H9 (cell line): Measurements from ENCODE around the gene KDM4D. TPM values are rescaled to one million over a fixed set of nuclear protein-coding genes. Genes with fewer than 3 reads are reported as not detected.

Experiments
- DNase-seq: peaks from one replicate; pipeline ENCODE4 v3.0.0-alpha.2; 2017
- H2AFZ ChIP-seq: one replicate; pipeline ENCODE4 v1.6.1; 2013; ENCODE audit warnings: mild to moderate bottlenecking, low read length, control low read depth, moderate library complexity
- H2AK5ac ChIP-seq: 2 replicates; pipeline ENCODE4 v1.6.1; 2013; ENCODE audit warnings: low read length, control low read depth, mixed read lengths; ENCODE audit not compliant: insufficient read length
- H2BK120ac ChIP-seq: one replicate; pipeline ENCODE4 v1.6.1; 2013; ENCODE audit warnings: low read depth, mild to moderate bottlenecking, low read length, control low read depth, inconsistent platforms; ENCODE audit not compliant: poor library complexity, severe bottlenecking
- H2BK12ac ChIP-seq: 2 replicates; pipeline ENCODE4 v1.6.1; 2013; ENCODE audit warnings: low read length, control low read depth, mixed read lengths, low read depth; ENCODE audit not compliant: insufficient read length
- H2BK15ac ChIP-seq: 2 replicates; pipeline ENCODE4 v1.6.1; 2013; ENCODE audit warnings: low read depth, low read length, control low read depth
- H2BK20ac ChIP-seq: one replicate; pipeline ENCODE4 v1.6.1; 2013; ENCODE audit warnings: low read depth, mild to moderate bottlenecking, low read length, control low read depth, inconsistent platforms; ENCODE audit not compliant: poor library complexity, severe bottlenecking
- H2BK5ac ChIP-seq: 2 replicates; pipeline ENCODE4 v1.6.1; 2013; ENCODE audit warnings: low read length, control low read depth, mixed read lengths; ENCODE audit not compliant: insufficient read length
- H3K14ac ChIP-seq: 2 replicates; pipeline ENCODE4 v1.6.1; 2013; ENCODE audit warnings: low read length, control low read depth; ENCODE audit not compliant: insufficient read depth
- H3K18ac ChIP-seq: 2 replicates; pipeline ENCODE4 v1.6.1; 2013; ENCODE audit warnings: low read depth, mild to moderate bottlenecking, mixed read lengths, low read length, control low read depth; ENCODE audit not compliant: insufficient read length
- H3K23ac ChIP-seq: 2 replicates; pipeline ENCODE4 v1.6.1; 2013; ENCODE audit warnings: low read length, control low read depth, mixed read lengths, low read depth; ENCODE audit not compliant: insufficient read length
- H3K23me2 ChIP-seq: 2 replicates; pipeline ENCODE4 v1.6.1; 2013; ENCODE audit warnings: low read depth, mild to moderate bottlenecking, mixed read lengths, low read length, control low read depth; ENCODE audit not compliant: insufficient read length, poor library complexity, severe bottlenecking
- H3K27ac ChIP-seq: 2 replicates; pipeline ENCODE4 v1.5.1; 2013; ENCODE audit warnings: low read length, control low read depth, mixed read lengths, low read depth; ENCODE audit not compliant: insufficient read length
- H3K27me3 ChIP-seq: 2 replicates; pipeline ENCODE4 v1.6.1; 2013; ENCODE audit warnings: low read length, control low read depth, inconsistent platforms; ENCODE audit not compliant: insufficient read depth
- H3K4ac ChIP-seq: 2 replicates; pipeline ENCODE4 v1.6.1; 2013; ENCODE audit warnings: low read depth, mild to moderate bottlenecking, control low read depth, inconsistent platforms, low read length, moderate library complexity
- H3K4me1 ChIP-seq: 2 replicates; pipeline ENCODE4 v1.6.1; 2013; ENCODE audit warnings: low read length, control low read depth, inconsistent platforms; ENCODE audit not compliant: insufficient read depth
- H3K4me2 ChIP-seq: 2 replicates; pipeline ENCODE4 v1.6.1; 2013; ENCODE audit warnings: low read length, control low read depth, mixed read lengths; ENCODE audit not compliant: insufficient read length, insufficient read depth
- H3K56ac ChIP-seq: 2 replicates; pipeline ENCODE4 v1.6.1; 2013; ENCODE audit warnings: low read depth, mild to moderate bottlenecking, mixed read lengths, low read length, control low read depth; ENCODE audit not compliant: insufficient read length
- H3K79me1 ChIP-seq: 2 replicates; pipeline ENCODE4 v1.6.1; 2013; ENCODE audit warnings: low read depth, mild to moderate bottlenecking, moderate library complexity, low read length, control low read depth, inconsistent platforms; ENCODE audit not compliant: insufficient read depth, poor library complexity, severe bottlenecking
- H3K79me2 ChIP-seq: 2 replicates; pipeline ENCODE4 v1.6.1; 2013; ENCODE audit warnings: low read length, control low read depth, inconsistent platforms; ENCODE audit not compliant: insufficient read depth
- H3K9ac ChIP-seq: 2 replicates; pipeline ENCODE4 v1.6.1; 2013; ENCODE audit warnings: low read length, control low read depth, mixed read lengths; ENCODE audit not compliant: insufficient read length; ENCODE audit errors: extremely low read depth
- H3K9me3 ChIP-seq: one replicate; pipeline ENCODE4 v1.6.1; 2013; ENCODE audit warnings: low read depth, low read length, inconsistent platforms; ENCODE audit not compliant: control insufficient read depth
- H3T11ph ChIP-seq: one replicate; pipeline ENCODE4 v1.6.1; 2013; ENCODE audit warnings: mild to moderate bottlenecking, low read length, control low read depth, inconsistent platforms
- H4K20me1 ChIP-seq: one replicate; pipeline ENCODE4 v1.6.1; 2013; ENCODE audit not compliant: control insufficient read depth, insufficient read length, insufficient read depth
- H4K5ac ChIP-seq: 2 replicates; pipeline ENCODE4 v1.6.1; 2013; ENCODE audit warnings: low read depth, mild to moderate bottlenecking, mixed read lengths, low read length, control low read depth; ENCODE audit not compliant: insufficient read length
- H4K8ac ChIP-seq: replicated peaks from 2 replicates; pipeline ENCODE4 v1.6.1; 2013; ENCODE audit warnings: low read length, control low read depth, mixed read lengths, low read depth; ENCODE audit not compliant: insufficient read length
- H4K91ac ChIP-seq: 2 replicates; pipeline ENCODE4 v1.6.1; 2013; ENCODE audit warnings: low read depth, mild to moderate bottlenecking, moderate library complexity, mixed read lengths, low read length, control low read depth; ENCODE audit not compliant: insufficient read length
- H3K27ac Mint-ChIP-seq, 3 experiments: 2 replicates in 2 of 3; 3 replicates in 1 of 3; pipeline ENCODE4 v1.8.0; 2020 to 2021; ENCODE audit warnings: mixed read lengths in 3 of 3, mild to moderate bottlenecking in 1 of 3, moderate library complexity in 1 of 3
- H3K27me3 Mint-ChIP-seq: 2 replicates; pipeline ENCODE4 v1.8.0; 2021; ENCODE audit warnings: low read depth, mild to moderate bottlenecking, moderate library complexity, mixed read lengths
- H3K36me3 Mint-ChIP-seq, 3 experiments: 2 replicates in 2 of 3; 3 replicates in 1 of 3; pipeline ENCODE4 v1.8.0; 2020 to 2021; ENCODE audit warnings: low read depth in 3 of 3, mixed read lengths in 3 of 3; ENCODE audit not compliant: insufficient read depth in 1 of 3
- H3K4me1 Mint-ChIP-seq, 2 experiments: 2 replicates each; pipeline ENCODE4 v1.8.0; 2020; ENCODE audit warnings: mixed read lengths in 2 of 2
- H3K4me3 Mint-ChIP-seq, 2 experiments: 2 replicates in 1 of 2; 3 replicates in 1 of 2; pipeline ENCODE4 v1.8.0; 2020 to 2021; ENCODE audit warnings: mild to moderate bottlenecking in 2 of 2, mixed read lengths in 2 of 2, moderate library complexity in 1 of 2
- H3K9me3 Mint-ChIP-seq, 2 experiments: 2 replicates in 1 of 2; 3 replicates in 1 of 2; pipeline ENCODE4 v1.8.0; 2020; ENCODE audit warnings: mild to moderate bottlenecking in 2 of 2, mixed read lengths in 2 of 2, moderate library complexity in 1 of 2
- total RNA-seq: library from RNA; stranded (reverse); gene quantifications from 2 replicates; pipeline ENCODE4 v1.2.1, GENCODE V29; 2021
- TF ChIP-seq, protein P1 (sequence below): fragments of 200-600 bp; sonication (generic); conservative IDR thresholded peaks from 3 replicates; pipeline ENCODE4 v1.8.0; 2021; ENCODE audit warnings: antibody characterized with exemption, mild to moderate bottlenecking

The KDM4D gene
- total RNA-seq, 1 experiment from 2014 or later = 1.9 TPM

DNA sequence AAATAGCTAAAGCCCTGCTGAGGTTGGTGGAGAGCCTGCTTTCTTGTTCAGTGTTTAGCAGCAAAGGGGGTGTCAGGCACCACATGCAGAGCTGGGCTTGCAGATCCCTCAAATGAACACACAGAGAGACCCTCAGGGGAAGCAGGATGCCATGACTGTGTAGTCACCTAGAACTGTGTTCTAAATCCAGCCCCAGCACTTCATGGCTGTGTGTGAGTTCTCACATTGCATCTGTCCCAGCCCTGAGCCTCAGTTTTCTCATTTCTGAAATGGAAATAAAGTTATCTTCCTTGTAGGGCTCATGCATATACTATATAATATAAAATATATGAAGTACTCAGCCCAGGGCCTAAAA, 47.3 kb upstream of the KDM4D start:
- DNase-seq = no peak
- H3K27ac ChIP-seq = no peak overlapping the region
- no peak overlapping the region for H3K56ac ChIP-seq

More for the DNA sequence above, 47.3 kb upstream of the KDM4D start:
- no peak overlapping the region for H4K5ac ChIP-seq
- H2BK15ac ChIP-seq = no peak overlapping the region
- no peak overlapping the region for H3K4ac ChIP-seq
- H3K4me1 ChIP-seq = no peaks in the 10 kb centered on the region
- no peaks in the 10 kb centered on the region for H3K9me3 ChIP-seq
- no peak overlapping the region for H4K8ac ChIP-seq
- peaks cover 11% of the 10 kb centered on the region; the same call in 1 of the 2 replicates for H3K27me3 Mint-ChIP-seq
- no peaks in the 10 kb centered on the region for H3K23me2 ChIP-seq
- no peak overlapping the region for H3K9ac ChIP-seq
- no peak overlapping the region for H3K4me2 ChIP-seq
- no peak overlapping the region for H2AFZ ChIP-seq
- no peak overlapping the region for H3K23ac ChIP-seq
- H3K27me3 ChIP-seq = no peaks in the 10 kb centered on the region
- peaks cover 2% of the 10 kb centered on the region for H4K20me1 ChIP-seq
- H2BK5ac ChIP-seq = no peak overlapping the region
- no peaks in the 10 kb centered on the region for H3K9me3 Mint-ChIP-seq
- no peaks in the 10 kb centered on the region for H3K79me1 ChIP-seq
- H2BK20ac ChIP-seq = no peak overlapping the region
- H2BK120ac ChIP-seq = no peak overlapping the region
- no peak overlapping the region for H2BK12ac ChIP-seq
- no peak overlapping the region for H3K4me3 Mint-ChIP-seq
- no peak overlapping the region for H2AK5ac ChIP-seq
- H3K36me3 Mint-ChIP-seq = no peaks in the 10 kb centered on the region
- no peak overlapping the region for H3K27ac Mint-ChIP-seq
- H3K14ac ChIP-seq = no peak overlapping the region
- no peak overlapping the region for H3T11ph ChIP-seq
- H4K91ac ChIP-seq = no peak overlapping the region
- peaks cover 5 to 10% of the 10 kb centered on the region in 2 experiments; a peak in 3 of 4 replicates for H3K4me1 Mint-ChIP-seq
- no peaks in the 10 kb centered on the region for H3K79me2 ChIP-seq
- TF ChIP-seq, protein P1, sequence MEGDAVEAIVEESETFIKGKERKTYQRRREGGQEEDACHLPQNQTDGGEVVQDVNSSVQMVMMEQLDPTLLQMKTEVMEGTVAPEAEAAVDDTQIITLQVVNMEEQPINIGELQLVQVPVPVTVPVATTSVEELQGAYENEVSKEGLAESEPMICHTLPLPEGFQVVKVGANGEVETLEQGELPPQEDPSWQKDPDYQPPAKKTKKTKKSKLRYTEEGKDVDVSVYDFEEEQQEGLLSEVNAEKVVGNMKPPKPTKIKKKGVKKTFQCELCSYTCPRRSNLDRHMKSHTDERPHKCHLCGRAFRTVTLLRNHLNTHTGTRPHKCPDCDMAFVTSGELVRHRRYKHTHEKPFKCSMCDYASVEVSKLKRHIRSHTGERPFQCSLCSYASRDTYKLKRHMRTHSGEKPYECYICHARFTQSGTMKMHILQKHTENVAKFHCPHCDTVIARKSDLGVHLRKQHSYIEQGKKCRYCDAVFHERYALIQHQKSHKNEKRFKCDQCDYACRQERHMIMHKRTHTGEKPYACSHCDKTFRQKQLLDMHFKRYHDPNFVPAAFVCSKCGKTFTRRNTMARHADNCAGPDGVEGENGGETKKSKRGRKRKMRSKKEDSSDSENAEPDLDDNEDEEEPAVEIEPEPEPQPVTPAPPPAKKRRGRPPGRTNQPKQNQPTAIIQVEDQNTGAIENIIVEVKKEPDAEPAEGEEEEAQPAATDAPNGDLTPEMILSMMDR = no peak
- H3K18ac ChIP-seq = no peak overlapping the region
